NB4 (cell line): ENCODE results near the gene ADRA2C.

Experiments
- DNase-seq: peaks from one replicate; pipeline ENCODE4 v3.0.0; 2010; ENCODE audit warnings: low read depth
- H3K4me3 ChIP-seq: one replicate; pipeline ENCODE4 v1.5.1; 2011; ENCODE audit warnings: mild to moderate bottlenecking, low read depth, low read length, moderate library complexity
- CTCF ChIP-seq: IDR thresholded peaks from one replicate; pipeline ENCODE4 v1.5.1; 2012; ENCODE audit warnings: low read depth, low read length
- MAX ChIP-seq: IDR thresholded peaks from 2 replicates; pipeline ENCODE4 v1.6.1; 2011; ENCODE audit warnings: low read depth, low read length
- MYC ChIP-seq: IDR thresholded peaks from 2 replicates; pipeline ENCODE4 v1.6.1; 2011; ENCODE audit warnings: low read depth, low read length
- POLR2A ChIP-seq: IDR thresholded peaks from 2 replicates; pipeline ENCODE4 v1.6.1; 2011; ENCODE audit warnings: mild to moderate bottlenecking; ENCODE audit not compliant: insufficient read length; ENCODE audit errors: extremely low read depth

The ADRA2C gene

GRCh38 chr4:3739577-3739976, 26.6 kb upstream of the ADRA2C start:
- DNase-seq = peak; percentile 17
- no peak for TF ChIP-seq POLR2A
- no peak for TF ChIP-seq MAX
- no peak for TF ChIP-seq MYC
- no peak for TF ChIP-seq CTCF
- no peak overlapping the region for H3K4me3 ChIP-seq

GRCh38 chr4:3740256-3740655, 25.9 kb upstream of the ADRA2C start:
- DNase-seq = peak; percentile 43
- H3K4me3 ChIP-seq = no peak overlapping the region
- no peak for TF ChIP-seq CTCF
- TF ChIP-seq MYC = no peak
- TF ChIP-seq MAX = no peak
- no peak for TF ChIP-seq POLR2A

- no peak for TF ChIP-seq MAX
- no peak for TF ChIP-seq POLR2A
- TF ChIP-seq MYC = no peak
- no peak for TF ChIP-seq CTCF
- no peak for DNase-seq
- no peak overlapping the region for H3K4me3 ChIP-seq
These were observed 24.8 kb upstream of the ADRA2C start for GRCh38 chr4:3741217-3742011.

- DNase-seq = no peak
- no peak overlapping the region for H3K4me3 ChIP-seq
- TF ChIP-seq MYC (no peak), POLR2A (no peak), MAX (no peak), CTCF (no peak)
These were observed 23.6 kb upstream of the ADRA2C start for GRCh38 chr4:3742610-3743009.

GRCh38 chr4:3744232-3744631, 22.0 kb upstream of the ADRA2C start:
- no peak for DNase-seq
- TF ChIP-seq CTCF (no peak), POLR2A (no peak), MAX (no peak), MYC (no peak)
- no peak overlapping the region for H3K4me3 ChIP-seq
